Measurements from ENCODE around the gene GPR3.

The GPR3 gene, protein sequence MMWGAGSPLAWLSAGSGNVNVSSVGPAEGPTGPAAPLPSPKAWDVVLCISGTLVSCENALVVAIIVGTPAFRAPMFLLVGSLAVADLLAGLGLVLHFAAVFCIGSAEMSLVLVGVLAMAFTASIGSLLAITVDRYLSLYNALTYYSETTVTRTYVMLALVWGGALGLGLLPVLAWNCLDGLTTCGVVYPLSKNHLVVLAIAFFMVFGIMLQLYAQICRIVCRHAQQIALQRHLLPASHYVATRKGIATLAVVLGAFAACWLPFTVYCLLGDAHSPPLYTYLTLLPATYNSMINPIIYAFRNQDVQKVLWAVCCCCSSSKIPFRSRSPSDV

GRCh38 chr1:27392096-27392777 lies at the start of gene GPR3:
TSS of gene GPR3 (plus strand) at chr1:27392622. CDS start at chr1:27393799, 1,177 bp downstream.
- peak; percentile 97 for DNase-seq (ENCODE audit: low read depth, low spot score)

- no peak for DNase-seq (ENCODE audit: low read depth, low spot score)
These were observed 49.4 kb upstream of the GPR3 start for GRCh38 chr1:27342778-27343638.

GRCh38 chr1:27343639-27344025 lies 48.8 kb upstream of the GPR3 start:
- no peak for DNase-seq (ENCODE audit: low read depth, low spot score)

GRCh38 chr1:27345272-27345671 lies 47.1 kb upstream of the GPR3 start:
- no peak for DNase-seq (ENCODE audit: low read depth, low spot score)

GRCh38 chr1:27346357-27346756 lies 46.1 kb upstream of the GPR3 start:
- DNase-seq (ENCODE audit: low read depth, low spot score): no peak

DNA sequence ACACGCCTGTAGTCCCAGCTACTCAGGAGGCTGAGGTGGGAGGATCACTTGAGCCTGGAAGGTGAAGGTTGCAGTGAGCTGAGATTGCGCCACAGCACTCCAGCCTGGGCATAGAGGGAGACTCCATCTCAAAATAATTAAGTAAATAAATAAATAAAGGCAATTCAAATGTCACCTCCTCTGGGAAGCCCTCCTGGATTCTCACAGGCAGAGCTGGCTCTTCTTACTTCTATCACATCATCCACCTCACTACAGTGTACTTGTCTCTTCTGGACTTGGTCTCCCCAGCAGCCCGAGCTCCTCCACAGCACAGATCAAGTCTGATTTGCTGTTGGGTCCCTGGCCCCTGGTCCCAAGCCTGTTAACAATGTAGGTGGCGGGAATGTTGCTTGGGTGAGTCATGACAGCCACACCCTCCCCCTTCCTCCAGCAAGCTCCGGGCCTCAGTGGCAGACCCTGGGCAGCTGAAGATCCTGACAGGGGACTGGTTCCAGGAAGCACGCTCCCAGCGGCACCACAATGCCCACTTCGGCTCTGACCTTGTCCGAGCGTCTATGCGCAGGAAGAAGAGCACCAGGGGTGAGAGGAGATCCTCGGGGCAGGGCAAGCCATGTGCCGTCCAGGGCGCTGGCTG lies 45.3 kb upstream of the GPR3 start:
- DNase-seq (ENCODE audit: low read depth, low spot score): no peak

GRCh38 chr1:27348861-27349783 lies 43.3 kb upstream of the GPR3 start:
- peak; percentile 65 for DNase-seq (ENCODE audit: low read depth, low spot score)

- peak; percentile 84 for DNase-seq (ENCODE audit: low read depth, low spot score)
These were observed 42.4 kb upstream of the GPR3 start for GRCh38 chr1:27349784-27350662.

- DNase-seq (ENCODE audit: low read depth, low spot score): peak; percentile 67
These were observed 41.5 kb upstream of the GPR3 start for GRCh38 chr1:27350663-27351540.

DNA sequence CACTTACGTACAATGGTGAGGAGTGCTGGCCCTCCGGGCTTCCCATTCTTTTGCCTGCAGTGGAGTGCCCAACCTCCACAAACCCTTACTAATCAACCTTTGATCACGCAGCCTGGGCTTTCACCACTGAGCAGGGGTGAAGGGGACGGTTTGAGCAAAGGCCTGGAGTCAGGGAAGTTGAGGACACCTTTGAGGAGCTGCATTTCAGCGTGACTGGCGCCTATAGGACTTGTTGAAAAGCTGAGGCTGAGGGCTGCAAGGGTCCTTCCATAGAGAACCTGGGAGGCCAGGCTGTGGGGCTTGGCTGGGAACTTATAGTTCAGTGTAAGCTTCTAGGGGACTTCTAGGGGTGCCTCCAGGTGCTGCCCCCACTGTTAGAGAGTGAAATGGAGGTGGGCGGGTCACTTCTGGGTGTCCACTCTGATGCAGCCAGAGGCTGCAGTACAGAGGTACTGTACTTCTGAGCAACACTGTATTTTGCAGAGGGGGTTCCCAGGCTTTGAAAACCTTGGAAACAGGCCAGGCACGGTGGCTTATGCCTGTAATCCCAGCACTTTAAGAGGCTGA lies 40.8 kb upstream of the GPR3 start:
- DNase-seq (ENCODE audit: low read depth, low spot score): no peak

DNA sequence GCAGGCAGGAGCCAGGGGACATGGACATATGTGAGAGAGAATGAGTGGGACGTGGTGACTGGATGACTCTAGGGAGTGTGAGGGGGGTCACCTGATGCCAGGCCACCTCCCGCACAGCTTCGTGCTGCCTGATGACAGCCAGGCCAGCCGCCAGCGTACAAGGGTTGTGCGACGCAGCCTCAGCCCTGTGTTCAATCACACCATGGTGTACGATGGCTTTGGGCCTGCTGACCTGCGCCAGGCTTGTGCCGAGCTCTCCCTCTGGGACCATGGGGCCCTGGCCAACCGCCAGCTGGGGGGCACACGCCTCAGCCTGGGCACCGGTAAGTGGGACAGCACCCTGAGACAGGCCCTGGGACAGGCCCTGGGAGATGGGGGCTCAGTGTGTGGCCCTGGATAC lies 39.3 kb upstream of the GPR3 start:
- no peak for DNase-seq (ENCODE audit: low read depth, low spot score)

DNA sequence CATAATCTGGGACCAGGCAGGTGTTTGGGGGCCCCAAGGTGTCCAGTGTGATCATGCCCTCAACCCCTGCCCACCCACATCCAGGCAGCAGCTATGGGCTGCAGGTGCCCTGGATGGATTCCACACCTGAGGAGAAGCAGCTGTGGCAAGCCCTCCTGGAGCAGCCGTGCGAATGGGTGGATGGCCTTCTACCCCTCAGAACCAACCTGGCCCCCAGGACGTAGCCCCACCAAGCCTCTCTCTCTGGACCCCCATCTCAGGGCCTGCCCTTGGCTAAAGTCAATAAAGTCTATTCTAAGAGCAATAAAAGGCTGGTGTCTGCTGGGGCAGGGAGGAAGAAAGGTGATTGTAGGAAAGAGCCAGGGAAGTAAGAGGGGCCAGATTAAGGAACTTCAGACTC lies 38.8 kb upstream of the GPR3 start:
- DNase-seq (ENCODE audit: low read depth, low spot score): no peak

GRCh38 chr1:27355683-27356082 lies 36.7 kb upstream of the GPR3 start:
- DNase-seq (ENCODE audit: low read depth, low spot score): no peak

- DNase-seq (ENCODE audit: low read depth, low spot score): no peak
These were observed 36.2 kb upstream of the GPR3 start for GRCh38 chr1:27356277-27356618.

DNA sequence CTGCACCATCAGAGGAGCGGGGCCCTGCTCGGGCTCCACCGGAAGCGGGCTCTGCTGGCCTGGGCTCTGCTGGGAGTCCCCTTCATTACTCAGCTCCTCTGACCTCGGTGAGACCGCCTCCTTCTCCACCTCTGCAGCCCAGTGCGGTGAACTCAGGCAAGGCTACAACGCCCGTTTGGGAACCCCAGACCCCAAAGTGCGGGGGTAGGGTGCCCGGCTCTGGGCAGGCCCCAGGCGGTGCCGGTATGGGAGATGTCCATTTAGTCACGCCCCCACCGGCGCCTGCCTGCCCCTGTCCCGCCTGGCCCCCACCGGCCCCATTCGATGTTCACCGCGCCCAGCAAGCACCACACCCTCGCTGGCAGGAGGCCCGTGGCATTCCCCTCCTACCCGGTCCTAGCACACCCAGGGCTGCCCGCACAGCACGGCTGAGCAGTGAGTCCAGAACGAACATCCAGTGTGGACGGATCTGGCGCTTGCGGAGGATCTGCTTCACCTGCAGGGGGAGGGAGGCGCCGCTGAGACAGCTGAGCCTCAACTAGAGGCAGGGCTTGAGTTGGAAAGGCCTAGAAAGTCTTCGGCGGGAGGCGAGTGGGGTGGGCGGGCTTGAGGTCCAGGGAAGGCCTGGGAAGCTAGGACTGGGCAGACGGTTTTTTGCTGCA lies 35.7 kb upstream of the GPR3 start:
- no peak for DNase-seq (ENCODE audit: low read depth, low spot score)

DNA sequence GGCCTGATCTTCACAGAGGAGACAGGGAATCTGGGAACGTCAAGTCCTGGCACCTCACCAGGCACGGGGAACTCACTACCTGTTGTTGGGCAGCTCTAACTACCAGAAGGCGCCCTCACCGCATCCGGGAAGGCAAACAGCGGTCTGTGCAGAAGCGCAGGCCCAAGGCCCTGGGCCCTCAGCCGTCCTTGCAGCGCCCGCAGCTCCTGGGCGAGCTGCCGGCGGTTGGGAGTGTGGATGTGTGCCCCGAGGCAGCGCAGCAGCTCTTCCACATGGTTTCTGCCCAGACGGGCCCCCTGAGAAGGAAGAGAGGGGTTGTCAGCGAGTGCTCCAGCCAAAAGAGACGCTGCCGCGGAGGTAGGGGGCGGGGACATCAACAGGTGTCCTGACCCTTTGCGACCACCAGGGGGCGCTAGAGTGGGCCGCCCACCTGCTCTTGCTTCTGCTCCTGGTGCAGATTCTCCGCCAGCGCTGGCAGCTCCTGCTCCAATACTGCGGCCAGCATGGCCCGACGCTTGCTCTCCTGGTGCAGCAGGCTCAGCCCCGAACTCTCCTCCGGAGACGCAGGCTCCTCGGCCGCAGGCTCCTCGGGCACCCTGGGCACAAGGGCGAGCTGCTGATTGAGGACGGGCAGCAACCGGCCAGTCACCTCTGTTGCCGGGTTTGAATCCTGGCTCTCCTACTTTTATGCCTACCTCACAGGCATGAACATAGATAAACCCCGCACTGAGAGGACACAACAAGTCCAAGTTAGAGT lies 35.0 kb upstream of the GPR3 start:
- DNase-seq (ENCODE audit: low read depth, low spot score): peak; percentile 84

Data from astrocyte of the hippocampus (primary cell).